IMR-90 (cell line): Measurements from ENCODE around the gene PRTFDC1. TPM values are rescaled to one million over a fixed set of nuclear protein-coding genes. Genes with fewer than 3 reads are reported as not detected.

Experiments used
- ATAC-seq: fragments of 200-7000 bp; cut with Tn5 transposase; 2 replicates; pipeline ENCODE4 v1.9.1; 2020; ENCODE audit warnings: low read depth, mild to moderate bottlenecking, moderate library complexity
- BruUV-seq: library from RNA; stranded (reverse); fragments of 400-500 nt; replicated peaks from 2 replicates; lab custom pipeline; 2021; lab: Mats Ljungman, UMichigan
- CTCF ChIA-PET: fragments of 300-600 bp; formaldehyde crosslinking; extraction: SDS; loops from one replicate; lab custom pipeline; 2021; ENCODE audit warnings: antibody characterized with exemption; lab: Yijun Ruan, JAX
- POLR2A ChIA-PET: fragments of 300-600 bp; sonication (Branson Sonifier 250); formaldehyde crosslinking; loops from one replicate; lab custom pipeline; 2022; ENCODE audit warnings: antibody characterized with exemption; ENCODE audit not compliant: unreplicated experiment; lab: Charles Lee
- DNase-seq: peaks from one replicate; pipeline ENCODE4 v3.0.0; 2013
- H2AFZ ChIP-seq: replicated peaks from 2 replicates; pipeline ENCODE3; 2013; ENCODE audit warnings: low read length, mild to moderate bottlenecking; ENCODE audit not compliant: poor library complexity
- H2AK5ac ChIP-seq: 2 replicates; pipeline ENCODE4 v1.6.1; 2013; ENCODE audit warnings: low read depth, low read length, inconsistent platforms
- H2AK9ac ChIP-seq: replicated peaks from 2 replicates; pipeline ENCODE3; 2013; ENCODE audit warnings: mild to moderate bottlenecking, low read depth, low read length, moderate library complexity; ENCODE audit not compliant: poor library complexity
- H2BK120ac ChIP-seq: 2 replicates; pipeline ENCODE4 v1.6.1; 2013; ENCODE audit warnings: low read depth, low read length, inconsistent platforms
- H2BK15ac ChIP-seq: 3 replicates; pipeline ENCODE4 v1.6.1; 2013; ENCODE audit warnings: low read depth, low read length, inconsistent platforms
- H2BK20ac ChIP-seq: 2 replicates; pipeline ENCODE4 v1.6.1; 2013; ENCODE audit warnings: low read depth, mild to moderate bottlenecking, inconsistent platforms, low read length, moderate library complexity
- H2BK5ac ChIP-seq: 2 replicates; pipeline ENCODE4 v1.6.1; 2013; ENCODE audit warnings: mild to moderate bottlenecking, low read depth, low read length, inconsistent platforms; ENCODE audit not compliant: poor library complexity, severe bottlenecking
- H3K14ac ChIP-seq: replicated peaks from 2 replicates; pipeline ENCODE4 v1.6.1; 2013; ENCODE audit warnings: low read depth, low read length, inconsistent platforms
- H3K18ac ChIP-seq: 2 replicates; pipeline ENCODE4 v1.6.1; 2013; ENCODE audit warnings: low read depth, low read length, control low read depth
- H3K23ac ChIP-seq: 2 replicates; pipeline ENCODE4 v1.6.1; 2013; ENCODE audit warnings: low read depth, low read length, inconsistent platforms
- H3K27ac ChIP-seq: 2 replicates; pipeline ENCODE4 v1.5.1; 2013; ENCODE audit warnings: mild to moderate bottlenecking, control low read depth, low read length; ENCODE audit not compliant: insufficient read depth
- H3K27me3 ChIP-seq: 2 replicates; pipeline ENCODE4 v1.6.1; 2013; ENCODE audit warnings: low read length; ENCODE audit not compliant: control insufficient read depth, insufficient read depth
- H3K36me3 ChIP-seq: 2 replicates; pipeline ENCODE4 v1.6.1; 2013; ENCODE audit warnings: low read length, mixed read lengths; ENCODE audit not compliant: control insufficient read depth, insufficient read depth
- H3K4ac ChIP-seq: 2 replicates; pipeline ENCODE4 v1.6.1; 2013; ENCODE audit warnings: low read depth, low read length, inconsistent platforms
- H3K4me1 ChIP-seq: 2 replicates; pipeline ENCODE4 v1.6.1; 2013; ENCODE audit warnings: low read length, mixed read lengths; ENCODE audit not compliant: control insufficient read depth, insufficient read depth
- H3K4me2 ChIP-seq: 2 replicates; pipeline ENCODE4 v1.6.1; 2013; ENCODE audit warnings: low read depth, mild to moderate bottlenecking, control low read depth, low read length, moderate library complexity
- H3K4me3 ChIP-seq: 2 replicates; pipeline ENCODE4 v1.5.1; 2013; ENCODE audit warnings: low read depth, mild to moderate bottlenecking, control low read depth, low read length, moderate library complexity; ENCODE audit not compliant: insufficient read depth
- H3K56ac ChIP-seq: 2 replicates; pipeline ENCODE4 v1.6.1; 2013; ENCODE audit warnings: low read length, inconsistent platforms; ENCODE audit not compliant: insufficient read depth; ENCODE audit errors: extremely low read depth
- H3K79me1 ChIP-seq, 2 experiments: 2 replicates each; pipeline ENCODE4 v1.6.1; 2013; ENCODE audit warnings: low read length in 2 of 2, inconsistent platforms in 1 of 2, low read depth in 1 of 2
- H3K9ac ChIP-seq: 2 replicates; pipeline ENCODE4 v1.6.1; 2013; ENCODE audit warnings: low read depth, low read length, control low read depth
- H3K9me1 ChIP-seq: 2 replicates; pipeline ENCODE4 v1.6.1; 2013; ENCODE audit warnings: low read length, inconsistent platforms; ENCODE audit not compliant: insufficient read depth
- H3K9me3 ChIP-seq: 2 replicates; pipeline ENCODE4 v1.6.1; 2013; ENCODE audit warnings: low read length; ENCODE audit not compliant: control insufficient read depth, insufficient read depth
- H4K20me1 ChIP-seq: 2 replicates; pipeline ENCODE4 v1.6.1; 2013; ENCODE audit warnings: low read length, inconsistent platforms; ENCODE audit not compliant: insufficient read depth
- H4K5ac ChIP-seq: 2 replicates; pipeline ENCODE4 v1.6.1; 2013; ENCODE audit warnings: mild to moderate bottlenecking, low read depth, low read length, control low read depth
- H4K8ac ChIP-seq, 2 experiments: 2 replicates each; pipeline ENCODE4 v1.6.1; 2013; ENCODE audit warnings: low read depth in 2 of 2, low read length in 2 of 2, control low read depth in 1 of 2, inconsistent platforms in 1 of 2
- H4K91ac ChIP-seq: 2 replicates; pipeline ENCODE4 v1.6.1; 2013; ENCODE audit warnings: low read depth, low read length, inconsistent platforms; ENCODE audit not compliant: insufficient read depth
- BHLHE40 ChIP-seq: fragments of 150-350 bp; IDR thresholded peaks from 2 replicates; pipeline ENCODE4 v1.6.1; 2016; ENCODE audit warnings: mild to moderate bottlenecking, low read depth, low read length
- FOS ChIP-seq: fragments of 150-350 bp; IDR thresholded peaks from 2 replicates; pipeline ENCODE4 v1.6.1; 2016; ENCODE audit warnings: low read depth, low read length
- MAFK ChIP-seq: IDR thresholded peaks from 2 replicates; pipeline ENCODE4 v1.6.1; 2012; ENCODE audit warnings: low read depth, low read length, improper control_type of control experiment
- MXI1 ChIP-seq: IDR thresholded peaks from 2 replicates; pipeline ENCODE4 v1.6.1; 2012; ENCODE audit warnings: low read depth, mild to moderate bottlenecking, low read length, moderate library complexity, borderline replicate concordance
- NFE2L2 ChIP-seq: fragments of 150-350 bp; IDR thresholded peaks from 2 replicates; pipeline ENCODE4 v1.6.1; 2016; ENCODE audit warnings: low read depth, mild to moderate bottlenecking, low read length
- POLR2A ChIP-seq: IDR thresholded peaks from 2 replicates; pipeline ENCODE4 v1.6.1; 2012; ENCODE audit warnings: mild to moderate bottlenecking, low read depth, low read length
- RAD21 ChIP-seq: IDR thresholded peaks from 2 replicates; pipeline ENCODE4 v1.6.1; 2012; ENCODE audit warnings: low read length, improper control_type of control experiment
- RCOR1 ChIP-seq: IDR thresholded peaks from 2 replicates; pipeline ENCODE4 v1.6.1; 2012; ENCODE audit warnings: mild to moderate bottlenecking, low read length, improper control_type of control experiment; ENCODE audit not compliant: insufficient replicate concordance
- RFX5 ChIP-seq: IDR thresholded peaks from 2 replicates; pipeline ENCODE4 v1.8.0; 2012; ENCODE audit warnings: low read depth, mild to moderate bottlenecking, low read length, moderate library complexity
- SMC3 ChIP-seq: fragments of 150-350 bp; IDR thresholded peaks from 2 replicates; pipeline ENCODE4 v1.6.1; 2016; ENCODE audit warnings: low read depth, mild to moderate bottlenecking, antibody characterized with exemption, low read length, moderate library complexity
- dilution Hi-C: fragments of 300-500 bp; cut with HindIII; formaldehyde crosslinking; loops from one replicate; pipeline ENCODE4 v1.14.3; 2018; ENCODE audit warnings: low sequenced_read_pairs; ENCODE audit not compliant: unreplicated experiment
- in situ Hi-C: fragments of 300-500 bp; cut with MboI; formaldehyde crosslinking; loops from 3 replicates; pipeline ENCODE4 v1.14.3; 2019; ENCODE audit warnings: low sequenced_read_pairs, inconsistent platforms, mixed read lengths
- intact Hi-C: fragments of 100-400 bp; cut with micrococcal nuclease; formaldehyde crosslinking; loops from 2 replicates; pipeline ENCODE4 v1.10.0; 2022
- polyA plus RNA-seq, 3 experiments: library from polyadenylated mRNA; depleted of rRNA; stranded (reverse); fragments of >200 nt; gene quantifications; 2 replicates each; pipeline ENCODE4 v1.2.3, GENCODE V29; 2012; ENCODE audit warnings: low replicate concordance in 1 of 3
- total RNA-seq: library from RNA; depleted of rRNA; stranded (reverse); fragments of >200 nt; gene quantifications from 2 replicates; pipeline ENCODE4 v1.2.3, GENCODE V29; 2012
- TF ChIP-seq, protein P1 (sequence below): fragments of 150-350 bp; IDR thresholded peaks from 2 replicates; pipeline ENCODE4 v1.6.1; 2017; ENCODE audit warnings: mild to moderate bottlenecking, antibody characterized with exemption, low read length, low read depth
- TF ChIP-seq, protein P2 (sequence below): fragments of 150-350 bp; IDR thresholded peaks from 2 replicates; pipeline ENCODE4 v1.6.1; 2016; ENCODE audit warnings: low read depth, mild to moderate bottlenecking, low read length, moderate library complexity, borderline replicate concordance
- TF ChIP-seq, protein P3 (sequence below): conservative IDR thresholded peaks from 2 replicates; pipeline ENCODE4 v1.5.1; 2012; ENCODE audit warnings: mild to moderate bottlenecking, low read depth, low read length, improper control_type of control experiment

The PRTFDC1 gene
- total and polyA plus RNA-seq, 2 of the 4 experiments (the other 2 are of a cell fraction) = 12.3 to 17.9 TPM

DNA sequence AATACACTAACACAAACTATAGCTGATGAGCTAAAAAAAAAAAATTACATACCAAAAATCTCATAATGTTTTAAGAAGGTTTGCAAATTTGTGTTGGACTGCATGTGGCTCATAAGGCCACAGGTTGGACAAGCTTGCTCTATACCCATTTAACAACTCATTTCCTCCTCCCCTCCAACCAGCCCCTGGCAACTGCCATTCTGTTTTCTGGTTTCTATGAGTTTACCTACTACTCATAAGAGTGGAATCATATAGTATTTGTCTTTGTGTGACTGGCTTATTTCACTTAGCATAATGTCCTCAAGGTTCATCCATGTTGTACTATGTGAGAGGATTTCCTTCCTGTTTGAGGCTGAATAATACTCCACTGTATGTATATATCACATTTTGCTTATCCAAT is 128.3 kb downstream of the PRTFDC1 start:
- Histone ChIP-seq H4K5ac (no peak overlapping the region), H2BK15ac (peak overlapping the region; percentile 3; the same call in 1 of the 3 replicates), H3K4ac (no peak overlapping the region), H2BK20ac (no peak overlapping the region), H2AK9ac (no peak overlapping the region), H3K9ac (no peak overlapping the region), H3K4me2 (no peak overlapping the region), H3K9me3 (no peaks in the 10 kb centered on the region), H3K36me3 (no peaks in the 10 kb centered on the region), H4K91ac (no peak overlapping the region), H3K23ac (no peak overlapping the region), H3K27ac (no peak overlapping the region), H3K79me1 (no peaks in the 10 kb centered on the region), H3K56ac (no peak overlapping the region), H4K8ac (no peak overlapping the region), H2AFZ (no peak overlapping the region), H3K27me3 (no peaks in the 10 kb centered on the region), H3K18ac (no peak overlapping the region), H2BK5ac (peak overlapping the region; percentile 21), H2BK120ac (no peak overlapping the region), H3K4me1 (peaks cover 6% of the 10 kb centered on the region), H2AK5ac (no peak overlapping the region), H3K9me1 (no peaks in the 10 kb centered on the region; the same call in 1 of the 2 replicates), H4K20me1 (no peaks in the 10 kb centered on the region), H3K4me3 (no peak overlapping the region), H3K14ac (no peak overlapping the region)
- dilution Hi-C loops (no loop called here), in situ Hi-C loops (no loop called here), intact Hi-C loops (no loop called here)
- ATAC-seq (no peak), DNase-seq (peak; percentile 13)
- TF ChIP-seq RAD21 (no peak), RCOR1 (no peak), FOS (no peak), SMC3 (no peak), NFE2L2 (no peak), POLR2A (no peak), BHLHE40 (no peak), RFX5 (no peak), MXI1 (no peak), MAFK (no peak)
- TF ChIP-seq, protein P1, sequence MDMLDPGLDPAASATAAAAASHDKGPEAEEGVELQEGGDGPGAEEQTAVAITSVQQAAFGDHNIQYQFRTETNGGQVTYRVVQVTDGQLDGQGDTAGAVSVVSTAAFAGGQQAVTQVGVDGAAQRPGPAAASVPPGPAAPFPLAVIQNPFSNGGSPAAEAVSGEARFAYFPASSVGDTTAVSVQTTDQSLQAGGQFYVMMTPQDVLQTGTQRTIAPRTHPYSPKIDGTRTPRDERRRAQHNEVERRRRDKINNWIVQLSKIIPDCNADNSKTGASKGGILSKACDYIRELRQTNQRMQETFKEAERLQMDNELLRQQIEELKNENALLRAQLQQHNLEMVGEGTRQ = no peak
- TF ChIP-seq, protein P2, sequence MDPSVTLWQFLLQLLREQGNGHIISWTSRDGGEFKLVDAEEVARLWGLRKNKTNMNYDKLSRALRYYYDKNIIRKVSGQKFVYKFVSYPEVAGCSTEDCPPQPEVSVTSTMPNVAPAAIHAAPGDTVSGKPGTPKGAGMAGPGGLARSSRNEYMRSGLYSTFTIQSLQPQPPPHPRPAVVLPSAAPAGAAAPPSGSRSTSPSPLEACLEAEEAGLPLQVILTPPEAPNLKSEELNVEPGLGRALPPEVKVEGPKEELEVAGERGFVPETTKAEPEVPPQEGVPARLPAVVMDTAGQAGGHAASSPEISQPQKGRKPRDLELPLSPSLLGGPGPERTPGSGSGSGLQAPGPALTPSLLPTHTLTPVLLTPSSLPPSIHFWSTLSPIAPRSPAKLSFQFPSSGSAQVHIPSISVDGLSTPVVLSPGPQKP = no peak
- TF ChIP-seq, protein P3, sequence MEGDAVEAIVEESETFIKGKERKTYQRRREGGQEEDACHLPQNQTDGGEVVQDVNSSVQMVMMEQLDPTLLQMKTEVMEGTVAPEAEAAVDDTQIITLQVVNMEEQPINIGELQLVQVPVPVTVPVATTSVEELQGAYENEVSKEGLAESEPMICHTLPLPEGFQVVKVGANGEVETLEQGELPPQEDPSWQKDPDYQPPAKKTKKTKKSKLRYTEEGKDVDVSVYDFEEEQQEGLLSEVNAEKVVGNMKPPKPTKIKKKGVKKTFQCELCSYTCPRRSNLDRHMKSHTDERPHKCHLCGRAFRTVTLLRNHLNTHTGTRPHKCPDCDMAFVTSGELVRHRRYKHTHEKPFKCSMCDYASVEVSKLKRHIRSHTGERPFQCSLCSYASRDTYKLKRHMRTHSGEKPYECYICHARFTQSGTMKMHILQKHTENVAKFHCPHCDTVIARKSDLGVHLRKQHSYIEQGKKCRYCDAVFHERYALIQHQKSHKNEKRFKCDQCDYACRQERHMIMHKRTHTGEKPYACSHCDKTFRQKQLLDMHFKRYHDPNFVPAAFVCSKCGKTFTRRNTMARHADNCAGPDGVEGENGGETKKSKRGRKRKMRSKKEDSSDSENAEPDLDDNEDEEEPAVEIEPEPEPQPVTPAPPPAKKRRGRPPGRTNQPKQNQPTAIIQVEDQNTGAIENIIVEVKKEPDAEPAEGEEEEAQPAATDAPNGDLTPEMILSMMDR = no peak
- POLR2A ChIA-PET = no interaction called here
- CTCF ChIA-PET = interaction anchor here (1.2 kb wide), 1 partner anchor 9 kb away, joined by 3 read pairs; no protein-coding TSS in a partner anchor
- BruUV-seq = no TSS peak
